GM19463 (cell line): ENCODE measurements around the gene CADM3.
A peak's percentile ranks its signal among the peaks of the same experiment; 100 is the strongest.

Experiments used
- ATAC-seq: cut with Tn5 transposase; IDR thresholded peaks from one replicate; pipeline ENCODE4 v1.9.1; 2021; ENCODE audit warnings: mild to moderate bottlenecking, moderate library complexity; ENCODE audit not compliant: unreplicated experiment

CADM3 gene

DNA sequence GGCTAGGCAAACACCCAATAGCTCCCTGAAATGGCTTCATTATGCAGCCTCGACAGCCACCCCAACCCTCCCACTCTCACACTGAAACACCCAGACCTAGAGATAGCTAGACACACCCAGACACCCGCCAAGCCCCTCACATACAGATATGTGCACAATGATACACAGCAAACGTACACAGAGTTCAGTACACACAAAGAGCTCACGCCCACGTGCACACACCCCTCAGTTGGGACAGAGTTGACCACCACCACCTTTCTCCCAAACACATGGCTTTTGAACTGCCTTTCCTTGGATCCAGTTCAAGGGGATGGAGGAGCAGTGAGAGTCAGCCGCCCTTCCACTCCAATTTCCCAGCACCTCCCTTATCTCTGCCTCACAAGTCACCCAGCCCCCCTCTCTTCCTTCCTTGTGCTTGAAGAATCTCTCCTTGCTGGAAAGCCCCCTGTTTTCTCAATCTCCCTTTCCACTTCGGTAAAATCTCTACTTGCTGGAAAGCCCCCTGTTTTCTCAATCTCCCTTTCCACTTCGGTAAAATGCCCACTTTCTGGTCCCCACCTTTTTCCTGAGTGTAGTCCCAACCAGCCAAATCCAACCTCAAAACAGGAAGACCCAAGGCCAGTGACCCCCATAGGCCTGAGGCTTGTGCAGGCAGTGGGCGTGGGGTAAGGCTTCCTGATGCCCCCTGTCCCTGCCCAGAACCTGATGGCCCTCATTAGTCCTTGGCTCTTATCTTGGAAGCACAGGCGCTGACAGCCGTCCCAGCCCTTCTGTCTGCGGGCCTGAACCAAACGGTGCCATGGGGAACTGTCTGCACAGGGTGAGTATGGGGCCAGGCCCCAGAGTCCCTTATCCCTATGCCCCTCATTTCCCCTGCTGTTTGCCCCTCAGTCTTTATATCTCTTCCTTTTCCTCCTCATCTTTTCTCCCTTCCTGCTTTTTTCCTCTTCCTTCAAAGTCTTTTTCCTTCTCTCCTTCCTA is 33.0 kb downstream of the CADM3 start, which contains the start of gene ACKR1:
TSS of gene ACKR1 (plus strand) at position 715 of the 981 bp plus-strand sequence. CDS start at position 800, 85 bp downstream.
- no peak for ATAC-seq

DNA sequence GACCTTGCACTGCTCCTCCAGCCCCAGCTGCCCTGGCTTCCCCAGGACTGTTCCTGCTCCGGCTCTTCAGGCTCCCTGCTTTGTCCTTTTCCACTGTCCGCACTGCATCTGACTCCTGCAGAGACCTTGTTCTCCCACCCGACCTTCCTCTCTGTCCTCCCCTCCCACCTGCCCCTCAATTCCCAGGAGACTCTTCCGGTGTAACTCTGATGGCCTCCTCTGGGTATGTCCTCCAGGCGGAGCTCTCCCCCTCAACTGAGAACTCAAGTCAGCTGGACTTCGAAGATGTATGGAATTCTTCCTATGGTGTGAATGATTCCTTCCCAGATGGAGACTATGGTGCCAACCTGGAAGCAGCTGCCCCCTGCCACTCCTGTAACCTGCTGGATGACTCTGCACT is 33.8 kb downstream of the CADM3 start:
- no peak for ATAC-seq

DNA sequence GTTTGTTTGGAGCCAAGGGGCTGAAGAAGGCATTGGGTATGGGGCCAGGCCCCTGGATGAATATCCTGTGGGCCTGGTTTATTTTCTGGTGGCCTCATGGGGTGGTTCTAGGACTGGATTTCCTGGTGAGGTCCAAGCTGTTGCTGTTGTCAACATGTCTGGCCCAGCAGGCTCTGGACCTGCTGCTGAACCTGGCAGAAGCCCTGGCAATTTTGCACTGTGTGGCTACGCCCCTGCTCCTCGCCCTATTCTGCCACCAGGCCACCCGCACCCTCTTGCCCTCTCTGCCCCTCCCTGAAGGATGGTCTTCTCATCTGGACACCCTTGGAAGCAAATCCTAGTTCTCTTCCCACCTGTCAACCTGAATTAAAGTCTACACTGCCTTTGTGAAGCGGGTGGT is 34.7 kb downstream of the CADM3 start:
- ATAC-seq = no peak

DNA sequence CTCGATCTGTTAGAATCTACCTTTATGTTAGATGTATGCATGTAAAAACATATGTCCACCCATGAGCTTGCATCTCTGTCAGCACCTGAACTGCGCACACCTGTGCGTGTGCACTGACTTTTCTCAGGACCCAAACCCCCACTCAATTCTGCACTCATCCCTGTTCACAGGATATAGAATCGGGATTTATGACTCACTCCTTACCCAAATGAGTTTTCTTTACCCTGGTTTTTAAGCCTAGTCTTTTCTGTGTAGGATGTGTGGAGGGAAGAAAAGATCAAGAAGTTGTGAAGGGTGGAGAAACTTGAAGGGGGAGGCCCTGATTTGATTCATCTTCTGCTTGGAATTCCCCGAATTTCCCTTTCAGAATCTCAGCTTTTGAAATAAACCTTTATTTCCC is 35.7 kb downstream of the CADM3 start:
- no peak for ATAC-seq

DNA sequence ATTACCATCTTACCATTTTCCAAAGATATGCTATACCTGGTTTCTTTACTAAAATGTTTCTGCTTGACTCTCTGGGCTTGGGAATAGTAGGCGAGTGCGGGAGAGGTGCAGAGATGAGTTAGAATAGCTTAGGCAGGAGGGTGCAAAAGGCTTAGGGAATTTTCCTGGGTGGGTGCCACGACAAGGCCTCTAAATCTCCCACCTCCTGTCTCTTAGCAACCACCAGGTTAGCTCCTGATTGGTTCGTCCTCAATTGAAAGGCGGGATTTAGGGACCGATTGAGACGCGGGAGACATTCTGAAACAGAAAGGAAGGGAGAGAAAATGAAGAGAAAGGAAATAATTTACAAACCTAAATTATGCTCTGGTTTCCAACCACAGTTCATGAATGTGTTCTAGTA is 36.4 kb downstream of the CADM3 start:
- no peak for ATAC-seq

GRCh38 chr1:159208175-159208825 is 36.9 kb downstream of the CADM3 start:
- no peak for ATAC-seq

DNA sequence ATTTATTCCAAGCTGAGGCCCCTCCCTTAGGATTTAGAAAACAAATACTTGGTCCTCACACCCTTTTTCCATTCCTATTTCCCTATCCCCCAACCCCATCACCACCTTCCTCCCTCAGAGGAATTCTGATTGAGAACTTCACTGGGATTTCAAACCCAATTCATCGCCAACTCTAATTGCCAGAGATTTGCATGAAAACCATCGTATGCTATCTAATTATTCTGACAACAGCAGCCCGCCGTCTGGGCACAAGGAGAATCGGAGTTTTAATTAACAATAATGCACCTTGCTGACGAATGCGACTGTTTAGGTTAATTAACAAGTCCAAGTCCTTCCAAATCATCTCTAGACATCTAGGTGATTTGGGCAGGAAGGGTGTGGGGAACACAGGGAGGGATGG is 37.6 kb downstream of the CADM3 start:
- ATAC-seq = no peak

GRCh38 chr1:159211331-159212136 is 40.1 kb downstream of the CADM3 start:
- no peak for ATAC-seq

DNA sequence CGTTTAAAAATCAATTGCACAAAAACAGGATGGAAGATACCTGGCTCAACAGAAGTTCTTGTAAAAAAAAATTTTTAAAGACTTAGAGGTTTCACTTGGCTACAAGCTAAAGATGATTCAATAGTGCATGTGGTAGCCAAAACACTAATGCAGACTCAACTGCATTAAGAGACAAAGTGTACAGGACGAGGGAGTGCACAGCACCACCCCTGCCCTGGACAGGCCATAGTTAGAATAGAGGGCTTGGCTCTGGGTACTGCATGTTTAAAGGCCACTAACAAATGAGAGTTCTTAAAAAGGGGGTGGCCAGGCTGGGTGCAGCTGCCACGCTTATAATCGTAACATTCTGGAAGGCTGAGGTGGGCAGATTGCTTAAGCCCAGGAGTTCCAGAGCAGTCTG is 41.2 kb downstream of the CADM3 start:
- no peak for ATAC-seq

DNA sequence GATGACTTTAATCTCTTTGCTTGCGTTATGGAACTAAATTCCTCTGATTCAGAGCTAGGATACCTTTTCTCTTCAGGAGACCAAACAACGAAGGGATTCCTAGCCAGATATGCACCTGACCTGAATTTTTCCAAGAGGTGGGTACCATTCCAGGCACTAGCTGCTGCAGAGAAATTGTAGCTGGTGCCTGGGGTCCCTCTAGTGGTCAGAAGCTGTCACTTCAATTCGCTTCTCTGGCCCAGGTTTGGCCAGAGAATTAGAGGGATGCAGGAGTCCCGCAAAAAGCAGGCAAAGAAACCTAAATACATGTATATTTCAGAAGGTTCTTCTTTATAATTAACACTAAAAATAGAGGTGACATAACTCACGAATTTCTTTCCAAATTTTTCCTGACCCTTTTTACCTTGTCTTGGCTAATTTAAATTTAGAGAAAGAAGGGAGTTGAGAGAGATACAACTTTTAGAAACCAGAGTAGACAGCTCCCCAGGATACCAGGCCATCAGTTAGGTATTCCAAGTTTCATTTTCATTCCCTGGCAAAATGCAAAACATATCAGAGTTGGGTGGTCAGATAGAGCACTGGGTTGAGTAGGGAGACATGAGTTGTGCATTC is 42.8 kb downstream of the CADM3 start:
- peak; percentile 68 for ATAC-seq

- ATAC-seq = no peak
Observed at GRCh38 chr1:159218649-159219636, 47.5 kb downstream of the CADM3 start.

DNA sequence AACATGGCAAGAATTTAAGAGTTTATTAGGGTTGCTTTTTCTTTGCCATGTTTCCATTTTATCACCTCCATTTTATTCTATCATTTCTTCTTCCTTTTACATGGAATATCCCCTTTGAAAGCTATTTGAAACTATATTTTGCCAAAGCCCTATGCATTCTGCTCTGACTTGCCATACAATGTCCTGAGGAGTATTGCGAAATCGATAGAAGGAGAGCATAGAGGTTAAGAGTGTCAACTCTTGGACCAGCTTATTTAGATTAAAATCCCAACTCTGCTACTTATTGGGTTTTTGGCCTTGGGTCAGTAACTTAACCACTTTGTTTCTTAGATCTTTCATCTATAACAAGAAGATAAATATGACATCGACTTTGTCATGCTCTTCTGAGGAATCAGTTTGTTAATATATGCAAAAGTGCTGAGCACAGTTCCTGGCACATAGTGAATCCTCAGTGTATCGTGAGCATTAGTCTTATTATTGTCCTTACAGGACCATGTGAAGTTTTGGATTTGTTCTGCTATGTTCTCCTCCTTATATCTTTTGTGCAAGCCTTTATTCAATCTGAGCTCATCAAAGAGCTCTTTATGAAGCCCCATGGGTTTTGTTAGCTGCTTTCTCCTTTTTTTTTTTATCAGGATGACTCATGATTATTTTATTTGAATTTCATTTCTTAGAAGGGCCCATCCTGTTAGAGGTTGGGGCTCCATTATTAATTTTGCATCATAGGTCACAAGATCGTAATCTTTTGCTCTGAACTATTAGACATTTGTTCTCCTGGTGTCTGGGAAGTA is 50.9 kb downstream of the CADM3 start:
- no peak for ATAC-seq

- no peak for ATAC-seq
Observed at GRCh38 chr1:159223004-159223403, 51.6 kb downstream of the CADM3 start.

DNA sequence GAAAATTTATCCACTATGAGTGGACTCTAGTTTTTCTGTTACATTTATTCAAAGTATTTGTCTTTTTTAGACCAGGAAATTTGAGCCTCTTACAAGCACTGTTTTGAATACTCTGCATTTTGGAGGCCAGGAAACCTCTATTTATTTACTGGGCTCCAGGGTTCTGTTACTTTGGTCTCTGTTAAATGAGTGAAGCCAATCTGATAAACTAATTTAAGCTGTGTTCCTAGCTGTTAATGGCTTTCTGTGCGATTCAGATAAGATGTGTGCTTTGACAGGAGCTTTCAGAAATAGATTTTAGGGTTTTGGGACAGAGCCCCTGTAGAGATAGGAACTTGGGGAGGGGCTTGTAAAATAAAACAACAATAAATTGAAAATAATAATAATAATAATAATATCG is 57.1 kb downstream of the CADM3 start:
- no peak for ATAC-seq

- ATAC-seq = no peak
Observed at GRCh38 chr1:159229260-159229885, 58.0 kb downstream of the CADM3 start.

GRCh38 chr1:159229896-159230295 is 58.5 kb downstream of the CADM3 start:
- no peak for ATAC-seq

DNA sequence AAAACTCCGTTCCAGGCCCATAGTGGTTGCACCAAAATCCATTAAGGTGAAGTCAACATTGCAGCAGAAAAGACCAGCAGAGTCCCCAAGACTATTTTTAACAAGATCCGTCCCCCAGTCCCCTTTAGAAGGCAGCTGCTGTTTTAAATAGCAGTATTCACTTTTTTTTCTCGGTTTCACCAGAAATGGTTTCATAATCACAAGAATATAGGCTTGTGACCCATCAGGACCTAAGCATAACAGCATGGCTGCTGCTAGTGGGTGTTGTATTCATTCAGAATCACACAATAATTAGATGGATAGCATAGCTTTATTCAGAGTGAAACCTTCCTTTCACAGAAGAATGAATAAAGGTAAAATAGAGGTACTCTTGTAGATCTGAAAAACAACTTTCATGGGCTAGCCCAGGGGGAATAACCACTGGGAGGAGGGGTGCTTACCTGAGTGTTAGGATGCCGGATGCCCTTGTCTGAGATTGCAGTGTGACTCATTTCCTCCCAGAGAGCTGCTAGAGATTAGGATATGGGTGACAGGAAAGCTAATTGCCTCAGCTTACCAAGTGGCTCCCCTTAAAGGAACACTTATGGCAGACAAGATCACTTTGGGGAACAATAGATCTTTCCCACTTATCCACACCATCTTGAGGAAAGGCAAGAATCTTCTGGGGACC is 68.3 kb downstream of the CADM3 start:
- ATAC-seq = peak; percentile 77

DNA sequence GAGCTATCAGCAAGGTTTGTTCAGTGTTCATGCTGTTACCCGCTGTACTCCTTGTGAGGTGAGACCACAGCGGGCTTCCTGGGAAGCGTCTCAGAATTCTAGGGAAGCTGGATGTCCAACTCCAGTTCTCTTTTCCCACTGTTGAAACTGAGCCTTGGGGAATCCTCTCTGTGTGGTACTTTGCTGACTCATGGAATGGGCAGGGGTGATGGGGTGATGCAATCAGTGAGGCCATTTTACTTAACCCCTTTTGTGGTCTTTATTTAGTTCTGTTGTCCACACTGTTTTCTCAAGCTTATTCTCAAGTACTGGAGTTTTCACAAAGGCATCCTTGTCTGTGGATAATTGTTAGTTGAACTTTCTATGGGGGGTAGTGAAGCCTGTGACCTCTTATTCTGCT is 75.9 kb downstream of the CADM3 start:
- no peak for ATAC-seq
